Measurements from ENCODE around the gene IDNK.

- TF ChIP-seq, protein P1, sequence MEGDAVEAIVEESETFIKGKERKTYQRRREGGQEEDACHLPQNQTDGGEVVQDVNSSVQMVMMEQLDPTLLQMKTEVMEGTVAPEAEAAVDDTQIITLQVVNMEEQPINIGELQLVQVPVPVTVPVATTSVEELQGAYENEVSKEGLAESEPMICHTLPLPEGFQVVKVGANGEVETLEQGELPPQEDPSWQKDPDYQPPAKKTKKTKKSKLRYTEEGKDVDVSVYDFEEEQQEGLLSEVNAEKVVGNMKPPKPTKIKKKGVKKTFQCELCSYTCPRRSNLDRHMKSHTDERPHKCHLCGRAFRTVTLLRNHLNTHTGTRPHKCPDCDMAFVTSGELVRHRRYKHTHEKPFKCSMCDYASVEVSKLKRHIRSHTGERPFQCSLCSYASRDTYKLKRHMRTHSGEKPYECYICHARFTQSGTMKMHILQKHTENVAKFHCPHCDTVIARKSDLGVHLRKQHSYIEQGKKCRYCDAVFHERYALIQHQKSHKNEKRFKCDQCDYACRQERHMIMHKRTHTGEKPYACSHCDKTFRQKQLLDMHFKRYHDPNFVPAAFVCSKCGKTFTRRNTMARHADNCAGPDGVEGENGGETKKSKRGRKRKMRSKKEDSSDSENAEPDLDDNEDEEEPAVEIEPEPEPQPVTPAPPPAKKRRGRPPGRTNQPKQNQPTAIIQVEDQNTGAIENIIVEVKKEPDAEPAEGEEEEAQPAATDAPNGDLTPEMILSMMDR (IDR thresholded peaks at IDR 0.05), result no peak
- no peak for TF ChIP-seq ESRRA (CRISPR knock-in tag; IDR thresholded peaks at IDR 0.05; ENCODE audit: borderline replicate concordance)
- peak; percentile 100 for TF ChIP-seq ETV6 (CRISPR knock-in tag; IDR thresholded peaks at IDR 0.05)
Observed at GRCh38 chr9:83622939-83623678, at the start of gene IDNK.

Measured in WTC11 (cell line).